Mononuclear cell (primary cell): Measurements from ENCODE around the gene ABCF1. TPM values are rescaled to one million over a fixed set of nuclear protein-coding genes. Genes with fewer than 3 reads are reported as not detected.

Experiments used
- H3K27me3 ChIP-seq: 2 replicates; pipeline ENCODE4 v1.6.0; 2011; ENCODE audit warnings: low read length, control low read depth; ENCODE audit not compliant: insufficient read depth
- H3K4me1 ChIP-seq: 2 replicates; pipeline ENCODE4 v1.5.1; 2011; ENCODE audit warnings: mild to moderate bottlenecking, low read length, control low read depth; ENCODE audit not compliant: insufficient read depth
- H3K4me3 ChIP-seq: 2 replicates; pipeline ENCODE4 v1.5.1; 2011; ENCODE audit warnings: mild to moderate bottlenecking, low read length, moderate library complexity
- H3K9me3 ChIP-seq: 2 replicates; pipeline ENCODE4 v1.5.1; 2011; ENCODE audit warnings: low read depth, mild to moderate bottlenecking, control low read depth, low read length
- total RNA-seq: library from RNA; depleted of rRNA; stranded (reverse); fragments of >200 nt; gene quantifications from one replicate; pipeline ENCODE4 v1.2.3, GENCODE V29; 2012

The ABCF1 gene
- total RNA-seq, 1 donor: 30.5 TPM

- Histone ChIP-seq H3K27me3 (no peaks in the 10 kb centered on the region), H3K9me3 (no peaks in the 10 kb centered on the region), H3K4me1 (peaks cover 24% of the 10 kb centered on the region), H3K4me3 (peak overlapping the region; percentile 67)
Measured at GRCh38 chr6:30554962-30555815, 16.1 kb upstream of the ABCF1 start.

GRCh38 chr6:30555816-30556065 is 15.5 kb upstream of the ABCF1 start:
- Histone ChIP-seq H3K4me3 (peak overlapping the region; percentile 67), H3K4me1 (peaks cover 24% of the 10 kb centered on the region), H3K9me3 (no peaks in the 10 kb centered on the region), H3K27me3 (no peaks in the 10 kb centered on the region)

GRCh38 chr6:30556066-30556905 is 15.0 kb upstream of the ABCF1 start, which contains the start of gene GNL1:
Gene GNL1 (minus strand): TSS chr6:30556489. CDS start chr6:30556203, 286 bp downstream.
- Histone ChIP-seq H3K9me3 (no peaks in the 10 kb centered on the region), H3K27me3 (no peaks in the 10 kb centered on the region), H3K4me3 (peak within 1 kb of the TSS; percentile 67), H3K4me1 (peaks cover 24% of the 10 kb centered on the region)

GRCh38 chr6:30556906-30557682 is 14.1 kb upstream of the ABCF1 start, which contains the start of gene PRR3:
Gene PRR3 (plus strand): TSS chr6:30557295. CDS start chr6:30557345, 50 bp downstream.
- Histone ChIP-seq H3K9me3 (no peaks in the 10 kb centered on the region), H3K4me3 (peak within 1 kb of the TSS; percentile 67), H3K4me1 (peaks cover 24% of the 10 kb centered on the region), H3K27me3 (no peaks in the 10 kb centered on the region)

- no peaks in the 10 kb centered on the region for H3K9me3 ChIP-seq
- peak overlapping the region; percentile 67 for H3K4me3 ChIP-seq
- no peaks in the 10 kb centered on the region for H3K27me3 ChIP-seq
- H3K4me1 ChIP-seq: peaks cover 24% of the 10 kb centered on the region
Measured at GRCh38 chr6:30557683-30557981, 13.6 kb upstream of the ABCF1 start.

- Histone ChIP-seq H3K9me3 (no peaks in the 10 kb centered on the region), H3K4me1 (peaks cover 13% of the 10 kb centered on the region), H3K27me3 (no peaks in the 10 kb centered on the region), H3K4me3 (no peak overlapping the region)
Measured at GRCh38 chr6:30560930-30561329, 10.3 kb upstream of the ABCF1 start.

- Histone ChIP-seq H3K9me3 (no peaks in the 10 kb centered on the region), H3K4me3 (no peak overlapping the region), H3K4me1 (peaks cover 8% of the 10 kb centered on the region), H3K27me3 (no peaks in the 10 kb centered on the region)
Measured at GRCh38 chr6:30562470-30563425, 8.5 kb upstream of the ABCF1 start.

GRCh38 chr6:30564114-30564513 is 7.1 kb upstream of the ABCF1 start:
- Histone ChIP-seq H3K4me3 (no peak overlapping the region), H3K4me1 (no peaks in the 10 kb centered on the region), H3K9me3 (no peaks in the 10 kb centered on the region), H3K27me3 (no peaks in the 10 kb centered on the region)

GRCh38 chr6:30565772-30566171 is 5.5 kb upstream of the ABCF1 start:
- H3K27me3 ChIP-seq: no peaks in the 10 kb centered on the region

GRCh38 chr6:30568245-30568644 is 3.0 kb upstream of the ABCF1 start:
- H3K4me1 ChIP-seq: peaks cover 27% of the 10 kb centered on the region
- H3K27me3 ChIP-seq: no peaks in the 10 kb centered on the region
- no peaks in the 10 kb centered on the region for H3K9me3 ChIP-seq
- no peak overlapping the region for H3K4me3 ChIP-seq

More at GRCh38 chr6:30565772-30566171, 5.5 kb upstream of the ABCF1 start:
- H3K4me3 ChIP-seq: no peak overlapping the region
- H3K4me1 ChIP-seq: peaks cover 8% of the 10 kb centered on the region
- no peaks in the 10 kb centered on the region for H3K9me3 ChIP-seq

- Histone ChIP-seq H3K4me1 (peaks cover 30% of the 10 kb centered on the region), H3K9me3 (no peaks in the 10 kb centered on the region), H3K27me3 (no peaks in the 10 kb centered on the region), H3K4me3 (peak overlapping the region; percentile 85)
Measured at GRCh38 chr6:30570263-30570662, 979 bp upstream of the ABCF1 start.

GRCh38 chr6:30570740-30571074 is 535 bp upstream of the ABCF1 start:
- no peaks in the 10 kb centered on the region for H3K9me3 ChIP-seq
- no peaks in the 10 kb centered on the region for H3K27me3 ChIP-seq
- H3K4me1 ChIP-seq: peaks cover 35% of the 10 kb centered on the region
- H3K4me3 ChIP-seq: peak overlapping the region; percentile 85

- no peaks in the 10 kb centered on the region for H3K27me3 ChIP-seq
- peak overlapping the region; percentile 85 for H3K4me3 ChIP-seq
- H3K9me3 ChIP-seq: no peaks in the 10 kb centered on the region
- peaks cover 36% of the 10 kb centered on the region for H3K4me1 ChIP-seq
Measured at GRCh38 chr6:30571762-30572082, 480 bp downstream of the ABCF1 start.

GRCh38 chr6:30572148-30572547 is 906 bp downstream of the ABCF1 start:
- Histone ChIP-seq H3K4me3 (peak overlapping the region; percentile 85), H3K27me3 (no peaks in the 10 kb centered on the region), H3K4me1 (peaks cover 36% of the 10 kb centered on the region), H3K9me3 (no peaks in the 10 kb centered on the region)
